Activated B cell treated with CpG ODN at 0.5 μM for 24 hours (primary cell): ENCODE data around the gene RBMS3. TPM values are rescaled to one million over a fixed set of nuclear protein-coding genes. Genes with fewer than 3 reads are reported as not detected.
"Not testable (repeated sequence)": the region's sequence is repeated elsewhere in the genome, so short reads cannot be mapped to it uniquely, and the experiment has no call there.

Experiments
- ATAC-seq: fragments of 200-7000 bp; cut with Tn5 transposase; one replicate; pipeline ENCODE4 v1.10.0; 2021; ENCODE audit warnings: low read depth, mild to moderate bottlenecking, moderate library complexity
- CTCF ChIA-PET: fragments of 350-600 bp; sonication (Branson Sonifier 250); formaldehyde crosslinking; loops from one replicate; lab custom pipeline; 2021; ENCODE audit warnings: antibody characterized with exemption; lab: Charles Lee
- POLR2A ChIA-PET: fragments of 350-600 bp; sonication (Branson Sonifier 250); formaldehyde crosslinking; loops from one replicate; lab custom pipeline; 2021; ENCODE audit warnings: antibody characterized with exemption; lab: Charles Lee
- DNase-seq: peaks from one replicate; pipeline ENCODE4 v3.0.0; 2022
- H3K27ac Mint-ChIP-seq: one replicate; pipeline ENCODE4 v1.8.0; 2020; ENCODE audit warnings: mixed read lengths
- H3K27me3 Mint-ChIP-seq: one replicate; pipeline ENCODE4 v1.8.0; 2021; ENCODE audit warnings: mixed read lengths
- H3K36me3 Mint-ChIP-seq: one replicate; pipeline ENCODE4 v1.8.0; 2021; ENCODE audit warnings: low read depth, mixed read lengths
- H3K4me1 Mint-ChIP-seq: one replicate; pipeline ENCODE4 v1.8.0; 2021; ENCODE audit warnings: mixed read lengths
- H3K4me3 Mint-ChIP-seq: one replicate; pipeline ENCODE4 v1.8.0; 2020; ENCODE audit warnings: mild to moderate bottlenecking, mixed read lengths
- H3K9me3 Mint-ChIP-seq: one replicate; pipeline ENCODE4 v1.8.0; 2020; ENCODE audit warnings: mixed read lengths
- CTCF ChIP-seq: fragments of 200-600 bp; IDR thresholded peaks from one replicate; pipeline ENCODE4 v1.8.0; 2022; ENCODE audit warnings: antibody characterized with exemption, mild to moderate bottlenecking
- intact Hi-C: fragments of 100-400 bp; cut with micrococcal nuclease; formaldehyde crosslinking; loops from one replicate; pipeline ENCODE4 v1.15.1; 2024
- total RNA-seq: library from RNA; stranded (reverse); gene quantifications from 2 replicates; pipeline ENCODE4 v1.2.3, GENCODE V29; 2022

Gene RBMS3
- total RNA-seq, 1 donor from 2014 or later = 0.31 TPM

GRCh38 chr3:29382845-29383244 lies 102.0 kb downstream of the RBMS3 start:
- Mint-ChIP-seq H3K36me3 (no peaks in the 10 kb centered on the region), H3K27ac (no peak overlapping the region), H3K27me3 (no peaks in the 10 kb centered on the region), H3K9me3 (peaks cover 2% of the 10 kb centered on the region), H3K4me3 (no peak overlapping the region), H3K4me1 (peaks cover 10% of the 10 kb centered on the region)
- ATAC-seq (no peak), DNase-seq (no peak)
- no peak for TF ChIP-seq CTCF
- ChIA-PET CTCF (no interaction called here), POLR2A (no interaction called here)
- intact Hi-C loops = no loop called here

- TF ChIP-seq CTCF = no peak
- H3K4me3 Mint-ChIP-seq = no peak overlapping the region
- no peak for ATAC-seq
- intact Hi-C loops = no loop called here
- H3K4me1 Mint-ChIP-seq = peaks cover 5% of the 10 kb centered on the region
- no peaks in the 10 kb centered on the region for H3K27me3 Mint-ChIP-seq
- DNase-seq = no peak
- POLR2A ChIA-PET = no interaction called here
- H3K9me3 Mint-ChIP-seq = peaks cover 2% of the 10 kb centered on the region
- CTCF ChIA-PET = no interaction called here
- no peaks in the 10 kb centered on the region for H3K36me3 Mint-ChIP-seq
- no peak overlapping the region for H3K27ac Mint-ChIP-seq
These were observed 103.8 kb downstream of the RBMS3 start for GRCh38 chr3:29384640-29385039.

GRCh38 chr3:29385046-29385830 lies 104.4 kb downstream of the RBMS3 start:
- Mint-ChIP-seq H3K4me1 (peaks cover 3% of the 10 kb centered on the region), H3K27ac (no peak overlapping the region), H3K4me3 (no peak overlapping the region), H3K9me3 (peaks cover 2% of the 10 kb centered on the region), H3K27me3 (no peaks in the 10 kb centered on the region), H3K36me3 (no peaks in the 10 kb centered on the region)
- intact Hi-C loops = no loop called here
- no peak for TF ChIP-seq CTCF
- ChIA-PET POLR2A (no interaction called here), CTCF (no interaction called here)
- DNase-seq = no peak
- no peak for ATAC-seq

GRCh38 chr3:29389362-29389761 lies 108.5 kb downstream of the RBMS3 start:
- ATAC-seq = no peak
- Mint-ChIP-seq H3K9me3 (peaks cover 7% of the 10 kb centered on the region), H3K4me3 (no peak overlapping the region), H3K36me3 (no peaks in the 10 kb centered on the region), H3K4me1 (no peaks in the 10 kb centered on the region), H3K27ac (no peak overlapping the region), H3K27me3 (no peaks in the 10 kb centered on the region)
- TF ChIP-seq CTCF = no peak
- ChIA-PET POLR2A (no interaction called here), CTCF (no interaction called here)
- no peak for DNase-seq
- intact Hi-C loops = no loop called here

- POLR2A ChIA-PET = no interaction called here
- intact Hi-C loops = no loop called here
- H3K4me1 Mint-ChIP-seq = no peaks in the 10 kb centered on the region
These were observed 111.9 kb downstream of the RBMS3 start for GRCh38 chr3:29392625-29393388.

GRCh38 chr3:29393946-29394345 lies 113.1 kb downstream of the RBMS3 start:
- CTCF ChIA-PET, H3K4me1 Mint-ChIP-seq, H3K27ac Mint-ChIP-seq, intact Hi-C loops, H3K36me3 Mint-ChIP-seq, DNase-seq, POLR2A ChIA-PET, H3K27me3 Mint-ChIP-seq, H3K4me3 Mint-ChIP-seq, H3K9me3 Mint-ChIP-seq, ATAC-seq: not testable (repeated sequence)

More at GRCh38 chr3:29392625-29393388, 111.9 kb downstream of the RBMS3 start:
- H3K27ac Mint-ChIP-seq = no peak overlapping the region
- CTCF ChIA-PET = no interaction called here
- H3K27me3 Mint-ChIP-seq = no peaks in the 10 kb centered on the region
- DNase-seq (no peak), ATAC-seq (no peak)
- H3K4me3 Mint-ChIP-seq = no peak overlapping the region
- H3K36me3 Mint-ChIP-seq = no peaks in the 10 kb centered on the region
- TF ChIP-seq CTCF = no peak
- H3K9me3 Mint-ChIP-seq = peaks cover 8% of the 10 kb centered on the region
